B cell (primary cell): ENCODE data around the gene MAPK14.

Experiments used
- EZH2 ChIP-seq: IDR thresholded peaks from 2 replicates; pipeline ENCODE4 v1.6.1; 2012; ENCODE audit warnings: borderline replicate concordance, low read depth, mild to moderate bottlenecking, moderate library complexity, low read length; ENCODE audit not compliant: insufficient read depth, poor library complexity, severe bottlenecking
- TF ChIP-seq, protein P1 (sequence below): fragments of 200-600 bp; IDR thresholded peaks from one replicate; pipeline ENCODE4 v1.8.0; 2022; ENCODE audit warnings: antibody characterized with exemption, mild to moderate bottlenecking

DNA sequence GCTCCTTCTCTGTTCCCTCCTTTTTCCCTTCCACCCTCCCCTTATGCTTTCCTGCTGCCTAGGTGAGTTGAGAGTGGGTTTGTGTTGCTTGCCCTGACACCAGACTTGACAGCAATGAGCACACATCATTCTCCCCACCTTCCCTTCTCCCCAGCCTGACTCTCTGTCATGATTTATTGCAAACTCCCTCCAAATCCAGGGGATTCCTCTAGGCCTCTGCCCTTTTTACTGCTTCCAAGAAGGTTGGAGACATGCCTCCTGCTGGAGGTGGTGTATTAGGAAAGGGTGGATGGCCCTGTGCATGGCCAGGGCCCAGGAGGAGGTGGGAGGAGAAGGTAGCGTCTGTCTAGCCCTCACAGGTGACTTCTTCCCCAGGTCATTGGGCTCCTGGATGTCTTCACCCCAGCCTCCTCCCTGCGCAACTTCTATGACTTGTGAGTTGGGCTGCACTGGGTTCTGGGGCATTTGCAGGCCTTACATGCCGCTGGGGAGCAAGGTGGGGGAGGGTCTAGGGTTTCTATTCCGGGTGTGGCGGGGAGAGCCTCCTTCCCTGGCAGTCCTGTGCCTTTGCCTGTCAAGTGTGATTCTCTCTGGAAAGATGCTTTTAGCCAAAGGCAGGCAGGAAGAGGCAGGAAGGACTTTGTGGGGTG lies 104.8 kb downstream of the MAPK14 start:
- TF ChIP-seq, protein P1, sequence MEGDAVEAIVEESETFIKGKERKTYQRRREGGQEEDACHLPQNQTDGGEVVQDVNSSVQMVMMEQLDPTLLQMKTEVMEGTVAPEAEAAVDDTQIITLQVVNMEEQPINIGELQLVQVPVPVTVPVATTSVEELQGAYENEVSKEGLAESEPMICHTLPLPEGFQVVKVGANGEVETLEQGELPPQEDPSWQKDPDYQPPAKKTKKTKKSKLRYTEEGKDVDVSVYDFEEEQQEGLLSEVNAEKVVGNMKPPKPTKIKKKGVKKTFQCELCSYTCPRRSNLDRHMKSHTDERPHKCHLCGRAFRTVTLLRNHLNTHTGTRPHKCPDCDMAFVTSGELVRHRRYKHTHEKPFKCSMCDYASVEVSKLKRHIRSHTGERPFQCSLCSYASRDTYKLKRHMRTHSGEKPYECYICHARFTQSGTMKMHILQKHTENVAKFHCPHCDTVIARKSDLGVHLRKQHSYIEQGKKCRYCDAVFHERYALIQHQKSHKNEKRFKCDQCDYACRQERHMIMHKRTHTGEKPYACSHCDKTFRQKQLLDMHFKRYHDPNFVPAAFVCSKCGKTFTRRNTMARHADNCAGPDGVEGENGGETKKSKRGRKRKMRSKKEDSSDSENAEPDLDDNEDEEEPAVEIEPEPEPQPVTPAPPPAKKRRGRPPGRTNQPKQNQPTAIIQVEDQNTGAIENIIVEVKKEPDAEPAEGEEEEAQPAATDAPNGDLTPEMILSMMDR, result no peak
- TF ChIP-seq EZH2, result no peak
